ENCODE data around the gene HAUS3. TPM values are rescaled to one million over a fixed set of nuclear protein-coding genes. Genes with fewer than 3 reads are reported as not detected.

HAUS3 gene
- total RNA-seq, 6 experiments from 2014 or later, result 3.5 to 5.1 (median 4.6) TPM

DNA sequence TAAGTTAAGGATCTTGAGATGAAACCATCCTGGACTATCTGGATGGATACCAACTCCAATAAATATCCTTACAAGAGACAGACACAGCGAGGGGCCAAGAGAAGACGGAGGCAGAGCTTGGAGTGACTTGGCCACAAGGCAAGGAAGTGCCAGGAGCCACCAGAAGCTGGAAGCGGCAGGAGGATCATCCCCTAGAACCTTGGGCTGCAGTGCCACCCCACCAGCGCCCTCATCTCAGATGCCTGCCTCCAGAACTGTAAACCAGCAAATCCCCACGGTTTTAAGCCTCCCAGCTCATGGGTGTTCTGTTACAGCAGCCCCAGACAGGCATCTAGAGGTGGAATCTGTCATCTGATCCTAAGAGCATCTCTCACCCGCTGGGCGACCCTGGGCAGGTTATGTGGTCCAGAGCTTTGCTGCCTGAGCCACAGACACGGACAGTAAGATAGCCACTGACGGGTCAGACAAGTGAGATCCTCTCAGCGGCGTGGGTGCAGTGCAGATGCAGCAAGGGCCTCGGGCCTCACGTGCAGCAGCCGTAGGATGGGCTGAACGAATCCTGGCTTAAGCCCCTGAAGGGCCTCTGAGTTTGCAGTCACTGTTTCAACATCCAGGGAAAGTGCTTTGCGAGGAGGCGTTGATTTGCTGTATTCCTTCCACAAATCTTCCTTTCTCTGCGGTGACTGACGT, 45.1 kb upstream of the HAUS3 start:
- Histone ChIP-seq H3K4me3 (no peak overlapping the region), H3K36me3 (no peaks in the 10 kb centered on the region), H3K4me1 (no peaks in the 10 kb centered on the region), H3K27me3 (no peaks in the 10 kb centered on the region), H3K27ac (no peak overlapping the region), H3K9me3 (no peaks in the 10 kb centered on the region)
- 100% methylated on average over 2 of the region's 19 CpGs for WGBS (ENCODE audit: insufficient coverage, low coverage, low lambda C conversion rate, missing lambda C conversion rate)
- ATAC-seq (no peak), DNase-seq (peak in 1 of 3 donors; percentile 21)
- intact Hi-C loops (cut with DNase I), result no loop called here
- TF ChIP-seq POLR2A (IDR thresholded peaks at IDR 0.05), result no peak
- TF ChIP-seq, protein P1, sequence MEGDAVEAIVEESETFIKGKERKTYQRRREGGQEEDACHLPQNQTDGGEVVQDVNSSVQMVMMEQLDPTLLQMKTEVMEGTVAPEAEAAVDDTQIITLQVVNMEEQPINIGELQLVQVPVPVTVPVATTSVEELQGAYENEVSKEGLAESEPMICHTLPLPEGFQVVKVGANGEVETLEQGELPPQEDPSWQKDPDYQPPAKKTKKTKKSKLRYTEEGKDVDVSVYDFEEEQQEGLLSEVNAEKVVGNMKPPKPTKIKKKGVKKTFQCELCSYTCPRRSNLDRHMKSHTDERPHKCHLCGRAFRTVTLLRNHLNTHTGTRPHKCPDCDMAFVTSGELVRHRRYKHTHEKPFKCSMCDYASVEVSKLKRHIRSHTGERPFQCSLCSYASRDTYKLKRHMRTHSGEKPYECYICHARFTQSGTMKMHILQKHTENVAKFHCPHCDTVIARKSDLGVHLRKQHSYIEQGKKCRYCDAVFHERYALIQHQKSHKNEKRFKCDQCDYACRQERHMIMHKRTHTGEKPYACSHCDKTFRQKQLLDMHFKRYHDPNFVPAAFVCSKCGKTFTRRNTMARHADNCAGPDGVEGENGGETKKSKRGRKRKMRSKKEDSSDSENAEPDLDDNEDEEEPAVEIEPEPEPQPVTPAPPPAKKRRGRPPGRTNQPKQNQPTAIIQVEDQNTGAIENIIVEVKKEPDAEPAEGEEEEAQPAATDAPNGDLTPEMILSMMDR (IDR thresholded peaks at IDR 0.05), result no peak

DNA sequence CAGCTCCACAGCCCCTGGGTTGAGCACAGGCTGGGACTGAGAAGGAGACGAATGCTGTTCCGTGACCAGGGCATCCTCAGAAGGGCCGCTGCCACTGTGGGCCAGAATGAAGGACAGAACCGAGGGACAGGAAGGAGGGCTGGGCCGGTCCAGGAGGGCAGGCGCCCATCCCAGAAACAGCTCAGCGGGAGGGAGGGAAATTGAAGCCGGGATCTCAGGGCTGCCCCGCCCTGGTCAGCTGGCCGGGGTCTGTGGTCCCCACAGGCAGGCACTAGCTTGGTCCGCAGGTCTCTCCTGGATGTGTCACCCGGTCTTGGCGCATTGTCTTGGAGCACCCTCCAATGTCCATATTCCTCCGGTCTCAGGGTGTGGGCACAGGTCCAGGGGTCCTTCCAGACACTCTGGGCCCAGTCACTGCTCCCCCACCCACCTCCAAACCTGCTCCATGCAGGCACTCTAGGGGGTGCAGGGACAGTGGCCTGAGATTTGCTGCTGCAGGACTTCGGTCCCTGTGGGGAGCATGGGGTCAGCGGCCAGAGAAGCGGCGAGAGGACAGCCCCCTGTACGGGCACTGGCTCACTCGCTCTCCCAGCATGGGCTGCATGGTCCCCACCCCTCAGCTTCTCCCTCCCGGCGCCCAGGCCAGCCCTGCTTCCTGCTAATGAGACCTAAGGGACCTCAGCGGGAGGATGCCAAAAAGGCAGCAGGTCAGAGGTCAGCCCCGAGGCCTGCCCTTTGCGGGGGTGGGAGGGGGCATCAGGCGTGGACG, 43.9 kb upstream of the HAUS3 start:
- no peak for TF ChIP-seq POLR2A (IDR thresholded peaks at IDR 0.05)
- TF ChIP-seq, protein P1 (IDR thresholded peaks at IDR 0.05), result no peak
- H3K9me3 ChIP-seq, result no peaks in the 10 kb centered on the region
- H3K27me3 ChIP-seq, result no peaks in the 10 kb centered on the region
- H3K36me3 ChIP-seq, result no peaks in the 10 kb centered on the region
- H3K4me3 ChIP-seq, result no peak overlapping the region
- DNase-seq (peak; percentile 16 to 44 (median 41)), ATAC-seq (no peak)
- no peak overlapping the region for H3K27ac ChIP-seq
- 62% methylated on average over 6 of the region's 27 CpGs for WGBS (ENCODE audit: insufficient coverage, low coverage, low lambda C conversion rate, missing lambda C conversion rate)
- H3K4me1 ChIP-seq, result no peaks in the 10 kb centered on the region
- intact Hi-C loops (cut with DNase I), result no loop called here

DNA sequence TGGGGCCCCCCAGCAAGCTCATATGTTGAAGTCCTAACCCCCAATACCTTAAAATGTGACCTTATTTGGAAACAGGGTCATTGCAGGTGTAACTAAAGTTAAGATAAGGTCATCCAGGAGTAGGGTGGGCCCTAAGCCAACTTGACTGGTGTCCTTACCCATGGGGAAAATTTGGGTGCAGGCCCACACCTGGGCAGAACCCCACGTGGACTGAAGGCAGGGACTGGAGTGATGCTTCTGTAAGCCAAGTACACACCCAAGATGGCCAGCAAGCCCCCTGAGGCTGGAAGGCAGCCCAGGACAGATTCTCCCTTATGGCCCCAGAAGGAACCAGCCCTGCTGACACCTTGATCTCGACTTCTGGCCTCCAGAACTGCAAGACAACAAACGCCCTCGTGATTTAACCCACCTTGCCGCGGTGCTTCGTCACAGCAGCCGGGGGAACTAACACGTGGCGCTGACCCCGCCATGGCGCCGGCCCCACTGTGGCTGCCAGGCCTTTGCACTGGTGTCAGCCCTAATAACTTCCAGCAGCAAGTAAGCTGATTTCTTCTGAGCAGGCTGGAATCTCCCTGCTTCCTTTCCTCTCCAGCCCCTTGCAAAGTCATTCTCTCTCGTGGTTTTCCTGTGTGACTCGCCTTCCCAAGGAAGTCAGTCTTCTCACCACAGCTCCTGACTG, 43.2 kb upstream of the HAUS3 start:
- 63% methylated on average over 2 of the region's 15 CpGs for WGBS (ENCODE audit: insufficient coverage, low coverage, low lambda C conversion rate, missing lambda C conversion rate)
- intact Hi-C loops (cut with DNase I), result no loop called here

DNA sequence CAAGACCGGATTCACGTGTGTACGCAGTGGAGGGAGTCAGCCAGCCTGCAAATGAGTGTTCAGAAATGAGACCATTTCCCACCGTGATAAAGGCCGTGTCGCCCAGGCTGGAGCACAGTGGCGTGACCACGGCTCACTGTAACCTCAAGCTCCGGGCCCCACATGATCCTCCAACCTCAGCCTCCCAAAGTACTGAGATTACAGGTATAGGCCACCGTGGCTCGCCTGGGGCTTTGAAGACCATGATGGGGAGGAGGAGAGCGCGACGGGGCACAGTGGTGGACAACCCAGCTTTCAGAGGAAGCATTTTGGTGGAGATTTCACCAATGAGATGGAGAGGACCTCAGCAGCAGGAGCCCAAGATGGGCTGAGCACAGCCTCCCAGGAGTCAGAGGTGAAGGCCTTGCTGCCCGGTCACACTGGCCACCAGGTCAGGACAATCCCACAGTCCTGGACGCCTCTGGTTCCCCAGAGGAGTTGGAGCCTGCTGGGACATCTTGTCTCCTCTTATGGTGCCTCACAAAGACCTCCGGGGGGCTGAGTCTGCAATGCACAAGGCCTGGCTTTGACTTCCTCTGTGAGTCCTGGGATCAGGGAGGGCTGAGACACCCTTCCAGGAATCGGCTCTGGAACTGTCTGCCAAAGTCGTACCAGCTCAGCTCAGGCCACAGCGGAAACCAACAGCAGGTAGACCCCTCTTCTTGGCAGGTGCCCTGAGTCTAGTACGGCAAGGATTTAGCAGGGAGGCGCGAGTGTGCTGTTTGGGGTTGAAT, 42.4 kb upstream of the HAUS3 start:
- peak; percentile 3 to 39 (median 29) for DNase-seq
- 100% methylated on average over 6 of the region's 23 CpGs for WGBS (ENCODE audit: insufficient coverage, low coverage, low lambda C conversion rate, missing lambda C conversion rate)
- intact Hi-C loops (cut with DNase I), result no loop called here

More for the DNA sequence above, 43.2 kb upstream of the HAUS3 start:
- Histone ChIP-seq H3K4me1 (no peaks in the 10 kb centered on the region), H3K27ac (no peak overlapping the region), H3K9me3 (no peaks in the 10 kb centered on the region), H3K27me3 (no peaks in the 10 kb centered on the region), H3K36me3 (no peaks in the 10 kb centered on the region), H3K4me3 (no peak overlapping the region)
- TF ChIP-seq, protein P1 (IDR thresholded peaks at IDR 0.05), result no peak
- TF ChIP-seq POLR2A (IDR thresholded peaks at IDR 0.05), result no peak
- DNase-seq (peak; percentile 7 to 27 (median 21)), ATAC-seq (no peak)

More for the DNA sequence above, 42.4 kb upstream of the HAUS3 start:
- no peaks in the 10 kb centered on the region for H3K27me3 ChIP-seq
- no peak overlapping the region for H3K27ac ChIP-seq
- no peaks in the 10 kb centered on the region for H3K4me1 ChIP-seq
- H3K4me3 ChIP-seq, result no peak overlapping the region
- H3K9me3 ChIP-seq, result no peaks in the 10 kb centered on the region
- H3K36me3 ChIP-seq, result no peaks in the 10 kb centered on the region
- no peak for TF ChIP-seq POLR2A (IDR thresholded peaks at IDR 0.05)
- TF ChIP-seq, protein P1 (IDR thresholded peaks at IDR 0.05), result no peak
- no peak for ATAC-seq

All from right lobe of liver (tissue), 6 donors.